GM12872 (cell line): ENCODE data around the gene CDC20.

ENCODE experiments used
- CTCF ChIP-seq: IDR thresholded peaks from 3 replicates; pipeline ENCODE4 v1.5.1; 2011; ENCODE audit warnings: low read depth, mild to moderate bottlenecking, low read length, moderate library complexity; ENCODE audit not compliant: insufficient read depth

The CDC20 gene

GRCh38 chr1:43405876-43406234 lies 47.1 kb downstream of the CDC20 start:
- no peak for TF ChIP-seq CTCF

DNA sequence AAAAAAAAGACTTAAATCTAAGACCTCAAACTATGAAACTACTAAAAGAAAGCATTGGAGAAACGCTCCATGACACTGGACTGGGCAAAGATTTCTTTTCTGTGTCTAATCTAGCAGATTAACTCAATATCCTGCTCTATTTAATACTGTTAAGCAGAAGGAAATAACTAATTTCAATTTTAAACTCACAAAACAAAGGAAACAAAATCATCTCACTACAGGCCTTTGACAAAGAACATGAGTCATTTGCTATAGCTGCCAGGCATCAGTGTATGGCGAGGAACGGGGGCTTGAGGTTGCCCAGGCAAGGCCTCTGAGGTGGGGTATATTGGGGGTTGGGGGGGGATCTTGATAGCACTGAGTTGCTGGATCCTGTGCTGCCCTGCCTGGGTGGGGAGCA lies 51.8 kb downstream of the CDC20 start:
- no peak for TF ChIP-seq CTCF
